ENCODE results near the gene TECPR2. TPM values are rescaled to one million over a fixed set of nuclear protein-coding genes. Genes with fewer than 3 reads are reported as not detected.

Gene TECPR2
- polyA plus RNA-seq, 1 donor (not counting 4 experiments of a cell fraction or from before 2014, with no cell fraction given): 8.3 TPM

DNA sequence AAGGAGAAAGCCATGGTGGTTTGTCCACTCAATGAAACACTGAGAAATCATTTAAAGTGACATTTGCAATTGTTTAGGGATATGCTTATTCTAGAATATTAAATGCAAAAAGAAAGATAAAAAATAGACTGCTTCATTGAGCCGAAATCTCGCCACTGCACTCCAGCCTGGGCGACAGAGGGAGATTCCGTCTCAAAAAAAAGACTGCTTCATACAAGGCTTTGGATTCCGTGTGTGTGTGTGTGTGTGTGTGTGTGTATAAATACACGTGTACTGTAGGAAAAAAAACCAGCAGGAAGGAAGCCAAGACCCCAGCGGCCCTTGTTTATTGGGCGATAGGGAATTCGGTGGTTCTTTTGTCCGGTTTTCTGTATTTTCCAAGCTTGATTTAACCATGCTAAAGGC, 46.4 kb upstream of the TECPR2 start:
- Histone ChIP-seq H3K4me3 (ENCODE audit: control insufficient read depth in 2 of 3, extremely low read depth in 1 of 3, insufficient read depth in 2 of 3, low read depth in 1 of 3, low read length in 3 of 3) (peak overlapping the region; percentile 5 to 59 (median 28)), H3K27me3 (ENCODE audit: control insufficient read depth, extremely low read depth, insufficient read depth, low read length) (no peaks in the 10 kb centered on the region), H3K27ac (ENCODE audit: control insufficient read depth, insufficient read depth, low read length) (peak overlapping the region; percentile 33), H3K9ac (ENCODE audit: control insufficient read depth, extremely low read depth, insufficient read depth, low read length) (peak overlapping the region; percentile 54), H3K79me2 (ENCODE audit: control insufficient read depth, insufficient read depth, low read length) (peaks cover 9% of the 10 kb centered on the region), H3K9me3 (ENCODE audit: control insufficient read depth, low read depth, low read length) (no peaks in the 10 kb centered on the region), H3K36me3 (ENCODE audit: control insufficient read depth in 2 of 2, extremely low read depth in 1 of 2, insufficient read depth in 2 of 2, low read length in 2 of 2) (peaks cover 0 to 2% of the 10 kb centered on the region in 2 experiments), H3K4me2 (ENCODE audit: control insufficient read depth, extremely low read depth, insufficient read depth, low read depth, low read length) (peak overlapping the region; percentile 84), H3K4me1 (ENCODE audit: control insufficient read depth, extremely low read depth, insufficient read depth, low read length) (peaks cover 46% of the 10 kb centered on the region), H4K20me1 (ENCODE audit: control insufficient read depth, extremely low read depth, insufficient read depth, low read length) (no peaks in the 10 kb centered on the region), H2AFZ (ENCODE audit: control insufficient read depth, low read length) (peak overlapping the region; percentile 66), H3K9me1 (ENCODE audit: control insufficient read depth, extremely low read depth, insufficient read depth, low read length) (no peaks in the 10 kb centered on the region)
- dilution Hi-C loops (cut with MboI; ENCODE audit: extremely low pct_ligation_motif_present, low sequenced_read_pairs): no loop called here
- TF ChIP-seq, protein P1, sequence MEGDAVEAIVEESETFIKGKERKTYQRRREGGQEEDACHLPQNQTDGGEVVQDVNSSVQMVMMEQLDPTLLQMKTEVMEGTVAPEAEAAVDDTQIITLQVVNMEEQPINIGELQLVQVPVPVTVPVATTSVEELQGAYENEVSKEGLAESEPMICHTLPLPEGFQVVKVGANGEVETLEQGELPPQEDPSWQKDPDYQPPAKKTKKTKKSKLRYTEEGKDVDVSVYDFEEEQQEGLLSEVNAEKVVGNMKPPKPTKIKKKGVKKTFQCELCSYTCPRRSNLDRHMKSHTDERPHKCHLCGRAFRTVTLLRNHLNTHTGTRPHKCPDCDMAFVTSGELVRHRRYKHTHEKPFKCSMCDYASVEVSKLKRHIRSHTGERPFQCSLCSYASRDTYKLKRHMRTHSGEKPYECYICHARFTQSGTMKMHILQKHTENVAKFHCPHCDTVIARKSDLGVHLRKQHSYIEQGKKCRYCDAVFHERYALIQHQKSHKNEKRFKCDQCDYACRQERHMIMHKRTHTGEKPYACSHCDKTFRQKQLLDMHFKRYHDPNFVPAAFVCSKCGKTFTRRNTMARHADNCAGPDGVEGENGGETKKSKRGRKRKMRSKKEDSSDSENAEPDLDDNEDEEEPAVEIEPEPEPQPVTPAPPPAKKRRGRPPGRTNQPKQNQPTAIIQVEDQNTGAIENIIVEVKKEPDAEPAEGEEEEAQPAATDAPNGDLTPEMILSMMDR (optimal IDR thresholded peaks at IDR 0.05 in 1 of 3, IDR thresholded peaks at IDR 0.05 in 1 of 3, conservative IDR thresholded peaks at IDR 0.05 in 1 of 3; ENCODE audit: extremely low read depth in 1 of 3, insufficient read depth in 2 of 3, low read length in 3 of 3): no peak
- no peak for TF ChIP-seq EZH2 (IDR thresholded peaks at IDR 0.05; ENCODE audit: low read length)
- no peak for DNase-seq (ENCODE audit: low read depth, low spot score)
- no peak for FAIRE-seq

DNA sequence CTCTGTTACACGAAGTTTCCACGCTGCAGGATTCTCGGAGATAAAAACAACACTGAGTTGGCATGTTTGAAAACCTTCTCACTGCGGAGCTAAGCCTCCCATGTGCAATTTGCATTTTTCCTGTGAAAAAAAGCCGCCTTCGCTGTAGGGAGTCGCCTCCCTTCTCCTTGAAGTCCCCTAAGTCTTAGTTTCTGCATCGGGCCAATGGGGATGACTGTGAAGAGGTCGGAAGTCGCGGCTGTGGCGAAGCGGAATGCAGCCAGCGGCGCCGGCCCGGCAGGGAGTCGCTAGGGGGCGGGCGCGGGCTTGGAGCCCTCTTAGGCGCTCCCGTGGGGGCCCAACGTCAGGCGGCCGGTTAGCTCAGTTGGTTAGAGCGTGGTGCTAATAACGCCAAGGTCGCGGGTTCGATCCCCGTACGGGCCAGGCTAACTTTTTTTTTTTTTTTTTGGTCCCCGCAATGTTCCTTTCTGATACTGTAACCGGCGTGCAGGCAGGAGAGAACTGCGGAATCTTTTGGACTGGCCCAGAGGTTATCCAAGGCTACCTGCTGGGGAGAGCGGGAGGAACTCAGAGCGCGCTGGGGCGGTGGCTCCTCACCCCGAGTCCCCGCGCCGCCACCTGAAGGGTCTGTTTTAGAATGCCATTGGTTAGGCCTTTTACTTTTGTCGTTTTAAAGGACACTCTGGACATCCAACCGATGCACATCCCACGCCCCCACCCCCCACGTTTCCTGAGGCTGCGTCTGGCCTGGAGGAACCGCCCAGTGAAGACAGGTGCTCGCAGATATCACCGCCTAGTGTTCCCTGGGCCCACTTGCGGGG, 45.8 kb upstream of the TECPR2 start:
- peak overlapping the region; percentile 33 for H3K27ac ChIP-seq (ENCODE audit: control insufficient read depth, insufficient read depth, low read length)
- H3K79me2 ChIP-seq (ENCODE audit: control insufficient read depth, insufficient read depth, low read length): peaks cover 9% of the 10 kb centered on the region
- no peaks in the 10 kb centered on the region for H3K27me3 ChIP-seq (ENCODE audit: control insufficient read depth, extremely low read depth, insufficient read depth, low read length)
- peak overlapping the region; percentile 31 to 72 (median 62) for H3K4me3 ChIP-seq (ENCODE audit: control insufficient read depth in 2 of 3, extremely low read depth in 1 of 3, insufficient read depth in 2 of 3, low read depth in 1 of 3, low read length in 3 of 3)
- H3K9me1 ChIP-seq (ENCODE audit: control insufficient read depth, extremely low read depth, insufficient read depth, low read length): no peaks in the 10 kb centered on the region
- H3K9ac ChIP-seq (ENCODE audit: control insufficient read depth, extremely low read depth, insufficient read depth, low read length): peak overlapping the region; percentile 54
- H4K20me1 ChIP-seq (ENCODE audit: control insufficient read depth, extremely low read depth, insufficient read depth, low read length): no peaks in the 10 kb centered on the region
- dilution Hi-C loops (cut with MboI; ENCODE audit: extremely low pct_ligation_motif_present, low sequenced_read_pairs): no loop called here
- DNase-seq (ENCODE audit: low read depth, low spot score) (peak; percentile 56), FAIRE-seq (no peak)
- peak overlapping the region; percentile 83 for H2AFZ ChIP-seq (ENCODE audit: control insufficient read depth, low read length)
- peaks cover 0 to 4% of the 10 kb centered on the region in 2 experiments for H3K36me3 ChIP-seq (ENCODE audit: control insufficient read depth in 2 of 2, extremely low read depth in 1 of 2, insufficient read depth in 2 of 2, low read length in 2 of 2)
- peak overlapping the region; percentile 84 for H3K4me2 ChIP-seq (ENCODE audit: control insufficient read depth, extremely low read depth, insufficient read depth, low read depth, low read length)
- TF ChIP-seq EZH2 (IDR thresholded peaks at IDR 0.05; ENCODE audit: low read length): no peak
- TF ChIP-seq, protein P1 (optimal IDR thresholded peaks at IDR 0.05 in 1 of 3, IDR thresholded peaks at IDR 0.05 in 1 of 3, conservative IDR thresholded peaks at IDR 0.05 in 1 of 3; ENCODE audit: extremely low read depth in 1 of 3, insufficient read depth in 2 of 3, low read length in 3 of 3): peak; percentile 70 to 90 (median 72)
- H3K9me3 ChIP-seq (ENCODE audit: control insufficient read depth, low read depth, low read length): no peaks in the 10 kb centered on the region
- peaks cover 46% of the 10 kb centered on the region for H3K4me1 ChIP-seq (ENCODE audit: control insufficient read depth, extremely low read depth, insufficient read depth, low read length)
